COLO829 (cell line): ENCODE measurements around the gene CAPN11.
"Not testable (repeated sequence)": the region's sequence is repeated elsewhere in the genome, so short reads cannot be mapped to it uniquely, and the experiment has no call there.

Source experiments
- DNase-seq: peaks from one replicate; pipeline ENCODE4 v3.0.0; 2012; ENCODE audit warnings: low spot score

The CAPN11 gene

GRCh38 chr6:44131892-44132291, 26.7 kb upstream of the CAPN11 start:
- DNase-seq = no peak

GRCh38 chr6:44132476-44132875, 26.1 kb upstream of the CAPN11 start:
- no peak for DNase-seq

- peak; percentile 61 for DNase-seq
These were observed 25.4 kb upstream of the CAPN11 start for GRCh38 chr6:44133003-44133931.

GRCh38 chr6:44133981-44134711, 24.5 kb upstream of the CAPN11 start:
- no peak for DNase-seq

GRCh38 chr6:44135173-44135758, 23.4 kb upstream of the CAPN11 start:
- no peak for DNase-seq

- no peak for DNase-seq
These were observed 22.7 kb upstream of the CAPN11 start for GRCh38 chr6:44135875-44136274.

GRCh38 chr6:44138717-44139350, 19.8 kb upstream of the CAPN11 start:
- DNase-seq = no peak

GRCh38 chr6:44139351-44139743, 19.3 kb upstream of the CAPN11 start:
- no peak for DNase-seq

- no peak for DNase-seq
These were observed 15.8 kb upstream of the CAPN11 start for GRCh38 chr6:44142835-44143234.

- no peak for DNase-seq
These were observed 14.9 kb upstream of the CAPN11 start for GRCh38 chr6:44143731-44144130.

- not testable (repeated sequence) for DNase-seq
These were observed 14.1 kb upstream of the CAPN11 start for GRCh38 chr6:44144536-44144935.

- DNase-seq = no peak
These were observed 12.8 kb upstream of the CAPN11 start for GRCh38 chr6:44145839-44146238.

- no peak for DNase-seq
These were observed 11.9 kb upstream of the CAPN11 start for GRCh38 chr6:44146685-44147084.

- no peak for DNase-seq
These were observed 11.4 kb upstream of the CAPN11 start for GRCh38 chr6:44147256-44147655.

GRCh38 chr6:44148306-44148705, 10.3 kb upstream of the CAPN11 start:
- DNase-seq = no peak

GRCh38 chr6:44149369-44150012, 9.1 kb upstream of the CAPN11 start:
- DNase-seq = no peak

GRCh38 chr6:44150317-44150917, 8.2 kb upstream of the CAPN11 start:
- DNase-seq = no peak

- peak; percentile 68 for DNase-seq
These were observed 7.1 kb upstream of the CAPN11 start for GRCh38 chr6:44151348-44152108.

GRCh38 chr6:44152109-44152461, 6.5 kb upstream of the CAPN11 start:
- no peak for DNase-seq

GRCh38 chr6:44152533-44152932, 6.1 kb upstream of the CAPN11 start:
- DNase-seq = no peak

- DNase-seq = no peak
These were observed 4.6 kb upstream of the CAPN11 start for GRCh38 chr6:44154067-44154466.
